T47D (cell line): ENCODE results near the gene TAMALIN.

Experiments used
- DNase-seq, 2 experiments: peaks; one replicate each; pipeline versions ENCODE4 v3.0.0 to v3.0.0-alpha.2; 2011 to 2012; ENCODE audit warnings: low read depth in 1 of 2, low spot score in 1 of 2
- JUND ChIP-seq: IDR thresholded peaks from 2 replicates; pipeline ENCODE4 v1.6.1; 2012; ENCODE audit warnings: low read depth
- in situ Hi-C: cut with HindIII; loops from 2 replicates; pipeline ENCODE4 v1.10.0; 2016; ENCODE audit warnings: low sequenced_read_pairs, low pct_unique_long_range_greater_than_20kb

TAMALIN gene

GRCh38 chr12:51994959-51995358 lies 11.8 kb upstream of the TAMALIN start:
- DNase-seq: no peak
- no peak for TF ChIP-seq JUND
- in situ Hi-C loops: no loop called here

GRCh38 chr12:51997136-51997535 lies 9.6 kb upstream of the TAMALIN start:
- DNase-seq: no peak
- no peak for TF ChIP-seq JUND
- in situ Hi-C loops: no loop called here

- in situ Hi-C loops: no loop called here
- DNase-seq: no peak
- TF ChIP-seq JUND: no peak
Measured at GRCh38 chr12:52003016-52003550, 3.7 kb upstream of the TAMALIN start.

GRCh38 chr12:52003591-52003990 lies 3.2 kb upstream of the TAMALIN start:
- DNase-seq: no peak
- TF ChIP-seq JUND: no peak
- in situ Hi-C loops: no loop called here

- DNase-seq: peak; percentile 86 to 97
- no peak for TF ChIP-seq JUND
- in situ Hi-C loops: no loop called here
Measured at GRCh38 chr12:52004042-52004648, 2.6 kb upstream of the TAMALIN start.

GRCh38 chr12:52005218-52005902 lies 1.4 kb upstream of the TAMALIN start:
- TF ChIP-seq JUND: no peak
- no peak for DNase-seq
- in situ Hi-C loops: no loop called here

GRCh38 chr12:52005903-52006703 lies 643 bp upstream of the TAMALIN start:
- in situ Hi-C loops: no loop called here
- no peak for TF ChIP-seq JUND

GRCh38 chr12:52007158-52007921 lies 594 bp downstream of the TAMALIN start:
- TF ChIP-seq JUND: no peak
- in situ Hi-C loops: no loop called here
- no peak for DNase-seq

More at GRCh38 chr12:52005903-52006703, 643 bp upstream of the TAMALIN start:
- DNase-seq: no peak

- no peak for TF ChIP-seq JUND
- in situ Hi-C loops: no loop called here
- no peak for DNase-seq
Measured at GRCh38 chr12:52007982-52008510, 1.3 kb downstream of the TAMALIN start.

- in situ Hi-C loops: no loop called here
- no peak for TF ChIP-seq JUND
- no peak for DNase-seq
Measured at GRCh38 chr12:52009081-52009751, 2.5 kb downstream of the TAMALIN start.

- in situ Hi-C loops: no loop called here
- no peak for DNase-seq
- no peak for TF ChIP-seq JUND
Measured at GRCh38 chr12:52010152-52010622, 3.4 kb downstream of the TAMALIN start.
